ENCODE data around the gene UBE2L3. TPM values are rescaled to one million over a fixed set of nuclear protein-coding genes. Genes with fewer than 3 reads are reported as not detected.
"Not testable (repeated sequence)": the region's sequence is repeated elsewhere in the genome, so short reads cannot be mapped to it uniquely, and the experiment has no call there.

Gene UBE2L3
- total and polyA plus RNA-seq, 3 experiments from 2014 or later, result 74.3 to 109 (median 80.2) TPM

- Histone ChIP-seq H3K4me1 (ENCODE audit: insufficient read depth, low read length) (no peaks in the 10 kb centered on the region), H3K27ac (ENCODE audit: low read depth, low read length) (no peak overlapping the region), H3K4me3 (ENCODE audit: low read length) (no peak overlapping the region), H3K27me3 (ENCODE audit: insufficient read depth, low read length, poor library complexity, severe bottlenecking) (no peaks in the 10 kb centered on the region), H3K9me3 (ENCODE audit: low read length) (no peaks in the 10 kb centered on the region), H3K36me3 (ENCODE audit: insufficient read depth, low read length) (peaks cover 42% of the 10 kb centered on the region)
- Mint-ChIP-seq H3K4me3 (no peak overlapping the region), H3K27me3 (no peaks in the 10 kb centered on the region), H3K9me3 (no peaks in the 10 kb centered on the region), H3K4me1 (peaks cover 16 to 52% (median 44%) of the 10 kb centered on the region in 3 donors), H3K36me3 (peaks cover 0 to 63% (median 10%) of the 10 kb centered on the region in 3 donors), H3K27ac (peak overlapping the region in 4 of 8 donors; percentile 17 to 85 (median 42))
- ChIA-PET POLR2A (no interaction called here), CTCF (interaction anchor here (1.0 to 1.6 kb wide), 2 partner anchors 10 to 15 kb away, joined by 3 to 7 read pairs; no protein-coding TSS in a partner anchor)
- DNase-seq, result no peak
Measured at GRCh38 chr22:21613553-21614233, 46.2 kb downstream of the UBE2L3 start.

GRCh38 chr22:21615731-21616130 is 48.2 kb downstream of the UBE2L3 start:
- ChIA-PET POLR2A (interaction anchor here (1.0 kb wide), 1 partner anchor 26 kb away, joined by 3 read pairs; the partner anchor contains the start of gene SDF2L1), CTCF (interaction anchor here (1.0 to 1.7 kb wide), 2 partner anchors 10 to 14 kb away, joined by 5 read pairs; no protein-coding TSS in a partner anchor)
- no peak overlapping the region for H3K4me3 Mint-ChIP-seq
- Histone ChIP-seq H3K36me3 (ENCODE audit: insufficient read depth, low read length) (peaks cover 44% of the 10 kb centered on the region), H3K27me3 (ENCODE audit: insufficient read depth, low read length, poor library complexity, severe bottlenecking) (no peaks in the 10 kb centered on the region), H3K9me3 (ENCODE audit: low read length) (no peaks in the 10 kb centered on the region), H3K4me1 (ENCODE audit: insufficient read depth, low read length) (no peaks in the 10 kb centered on the region), H3K27ac (ENCODE audit: low read depth, low read length) (no peak overlapping the region), H3K4me3 (ENCODE audit: low read length) (no peak overlapping the region)
- H3K27me3 Mint-ChIP-seq, result no peaks in the 10 kb centered on the region
- H3K27ac Mint-ChIP-seq, result peak overlapping the region in 3 of 8 donors; percentile 11 to 22 (median 17)
- H3K9me3 Mint-ChIP-seq, result no peaks in the 10 kb centered on the region
- DNase-seq, result no peak
- peaks cover 16 to 59% (median 36%) of the 10 kb centered on the region in 3 donors for H3K4me1 Mint-ChIP-seq
- H3K36me3 Mint-ChIP-seq, result peaks cover 0 to 66% (median 9%) of the 10 kb centered on the region in 3 donors

GRCh38 chr22:21617337-21617736 is 49.8 kb downstream of the UBE2L3 start:
- ChIA-PET CTCF (interaction anchor here (1.6 to 1.9 kb wide), 3 partner anchors 9 to 29 kb away, joined by 3 to 5 read pairs (median 4); no protein-coding TSS in a partner anchor), POLR2A (interaction anchor here (1.1 kb wide), 1 partner anchor 12 kb away, joined by 3 read pairs; no protein-coding TSS in a partner anchor)
- H3K27me3 Mint-ChIP-seq; H3K4me3 ChIP-seq (ENCODE audit: low read length); H3K9me3 Mint-ChIP-seq; H3K4me1 ChIP-seq (ENCODE audit: insufficient read depth, low read length); H3K9me3 ChIP-seq (ENCODE audit: low read length); DNase-seq; H3K27me3 ChIP-seq (ENCODE audit: insufficient read depth, low read length, poor library complexity, severe bottlenecking); H3K4me3 Mint-ChIP-seq; H3K27ac ChIP-seq (ENCODE audit: low read depth, low read length): not testable (repeated sequence)
- H3K4me1 Mint-ChIP-seq, result peaks cover 12 to 57% (median 27%) of the 10 kb centered on the region in 3 donors
- H3K36me3 ChIP-seq (ENCODE audit: insufficient read depth, low read length), result peaks cover 41% of the 10 kb centered on the region
- peaks cover 0 to 65% (median 4%) of the 10 kb centered on the region in 3 donors for H3K36me3 Mint-ChIP-seq
- peak overlapping the region in 3 of 8 donors; percentile 30 to 70 (median 69) for H3K27ac Mint-ChIP-seq

GRCh38 chr22:21621025-21621424 is 53.5 kb downstream of the UBE2L3 start:
- peaks cover 15% of the 10 kb centered on the region for H3K4me1 ChIP-seq (ENCODE audit: insufficient read depth, low read length)
- no peak overlapping the region for H3K4me3 ChIP-seq (ENCODE audit: low read length)
- ChIA-PET CTCF (interaction anchor here (1.0 to 2.1 kb wide), 2 partner anchors 8 to 26 kb away, joined by 3 to 6 read pairs; no protein-coding TSS in a partner anchor), POLR2A (no interaction called here)
- no peak overlapping the region for H3K27ac ChIP-seq (ENCODE audit: low read depth, low read length)
- Mint-ChIP-seq H3K4me1 (peaks cover 21 to 65% (median 28%) of the 10 kb centered on the region in 3 donors), H3K27ac (no peak overlapping the region), H3K36me3 (peaks cover 0 to 58% (median 3%) of the 10 kb centered on the region in 3 donors), H3K9me3 (no peaks in the 10 kb centered on the region), H3K27me3 (peaks cover 0 to 2% of the 10 kb centered on the region in 2 donors), H3K4me3 (no peak overlapping the region)
- H3K27me3 ChIP-seq (ENCODE audit: insufficient read depth, low read length, poor library complexity, severe bottlenecking), result no peaks in the 10 kb centered on the region
- peaks cover 22% of the 10 kb centered on the region for H3K36me3 ChIP-seq (ENCODE audit: insufficient read depth, low read length)
- no peak for DNase-seq
- no peaks in the 10 kb centered on the region for H3K9me3 ChIP-seq (ENCODE audit: low read length)

GRCh38 chr22:21622011-21622918 is 54.8 kb downstream of the UBE2L3 start:
- H3K4me1 ChIP-seq (ENCODE audit: insufficient read depth, low read length), result peaks cover 25% of the 10 kb centered on the region

GRCh38 chr22:21622919-21623647 is 55.6 kb downstream of the UBE2L3 start:
- ChIA-PET CTCF (interaction anchor here (1.4 kb wide), 1 partner anchor 24 kb away, joined by 3 read pairs; no protein-coding TSS in a partner anchor), POLR2A (no interaction called here)
- Histone ChIP-seq H3K27me3 (ENCODE audit: insufficient read depth, low read length, poor library complexity, severe bottlenecking) (no peaks in the 10 kb centered on the region), H3K4me1 (ENCODE audit: insufficient read depth, low read length) (peaks cover 33% of the 10 kb centered on the region), H3K4me3 (ENCODE audit: low read length) (no peak overlapping the region), H3K36me3 (ENCODE audit: insufficient read depth, low read length) (peaks cover 34% of the 10 kb centered on the region), H3K9me3 (ENCODE audit: low read length) (no peaks in the 10 kb centered on the region), H3K27ac (ENCODE audit: low read depth, low read length) (no peak overlapping the region)
- Mint-ChIP-seq H3K27ac (peak overlapping the region in 2 of 8 donors; percentile 42 to 67), H3K27me3 (peaks cover 0 to 2% of the 10 kb centered on the region in 2 donors), H3K36me3 (peaks cover 0 to 68% (median 5%) of the 10 kb centered on the region in 3 donors), H3K4me3 (peak overlapping the region in 1 of 7 donors; percentile 75), H3K4me1 (peaks cover 32 to 75% (median 40%) of the 10 kb centered on the region in 3 donors), H3K9me3 (no peaks in the 10 kb centered on the region)
- DNase-seq, result no peak

More at GRCh38 chr22:21622011-21622918, 54.8 kb downstream of the UBE2L3 start:
- ChIA-PET POLR2A (no interaction called here), CTCF (interaction anchor here (1.4 kb wide), 1 partner anchor 24 kb away, joined by 3 read pairs; no protein-coding TSS in a partner anchor)
- no peak overlapping the region for H3K27ac ChIP-seq (ENCODE audit: low read depth, low read length)
- Mint-ChIP-seq H3K27ac (peak overlapping the region in 2 of 8 donors; percentile 51 to 67), H3K4me1 (peaks cover 27 to 72% (median 37%) of the 10 kb centered on the region in 3 donors), H3K27me3 (peaks cover 0 to 2% of the 10 kb centered on the region in 2 donors), H3K4me3 (no peak overlapping the region), H3K9me3 (no peaks in the 10 kb centered on the region), H3K36me3 (peaks cover 0 to 64% (median 4%) of the 10 kb centered on the region in 3 donors)
- peaks cover 29% of the 10 kb centered on the region for H3K36me3 ChIP-seq (ENCODE audit: insufficient read depth, low read length)
- DNase-seq, result no peak
- no peaks in the 10 kb centered on the region for H3K9me3 ChIP-seq (ENCODE audit: low read length)
- no peaks in the 10 kb centered on the region for H3K27me3 ChIP-seq (ENCODE audit: insufficient read depth, low read length, poor library complexity, severe bottlenecking)
- no peak overlapping the region for H3K4me3 ChIP-seq (ENCODE audit: low read length)

GRCh38 chr22:21623648-21623970 is 56.1 kb downstream of the UBE2L3 start:
- peaks cover 37% of the 10 kb centered on the region for H3K4me1 ChIP-seq (ENCODE audit: insufficient read depth, low read length)
- POLR2A ChIA-PET, result interaction anchor here (0.6 kb wide), 1 partner anchor 152 kb away, joined by 4 read pairs; no protein-coding TSS in a partner anchor
- H3K4me3 ChIP-seq (ENCODE audit: low read length), result no peak overlapping the region
- H3K36me3 ChIP-seq (ENCODE audit: insufficient read depth, low read length), result peaks cover 37% of the 10 kb centered on the region
- Mint-ChIP-seq H3K4me3 (peak overlapping the region in 1 of 7 donors; percentile 75), H3K27me3 (peaks cover 0 to 2% of the 10 kb centered on the region in 2 donors), H3K27ac (peak overlapping the region in 1 of 8 donors; percentile 68), H3K9me3 (no peaks in the 10 kb centered on the region), H3K4me1 (peaks cover 35 to 80% (median 44%) of the 10 kb centered on the region in 3 donors), H3K36me3 (peaks cover 0 to 71% (median 6%) of the 10 kb centered on the region in 3 donors)
- CTCF ChIA-PET, result interaction anchor here (1.3 to 1.4 kb wide), 2 partner anchors 18 to 23 kb away, joined by 3 read pairs; partner anchors contain the start of gene SDF2L1
- no peak for DNase-seq
- H3K27me3 ChIP-seq (ENCODE audit: insufficient read depth, low read length, poor library complexity, severe bottlenecking), result no peaks in the 10 kb centered on the region
- no peaks in the 10 kb centered on the region for H3K9me3 ChIP-seq (ENCODE audit: low read length)
- no peak overlapping the region for H3K27ac ChIP-seq (ENCODE audit: low read depth, low read length)

All from CD8-positive, alpha-beta memory T cell (primary cell).